Mesenchymal stem cell (in vitro differentiated cells and primary cell): ENCODE results near the gene KBTBD8.

Experiments
- DNase-seq: peaks from one replicate; pipeline ENCODE4 v3.0.0-alpha.2; 2013
- H2AFZ ChIP-seq: one replicate; pipeline ENCODE4 v1.6.1; 2013; ENCODE audit warnings: low read depth, mild to moderate bottlenecking, control low read depth, inconsistent platforms, low read length, moderate library complexity
- H2AK5ac ChIP-seq: 2 replicates; pipeline ENCODE4 v1.6.1; 2013; ENCODE audit warnings: low read length, moderate library complexity, mild to moderate bottlenecking, inconsistent platforms; ENCODE audit not compliant: severe bottlenecking
- H2BK120ac ChIP-seq: one replicate; pipeline ENCODE4 v1.6.1; 2013; ENCODE audit warnings: low read depth, mild to moderate bottlenecking, inconsistent platforms, low read length, moderate library complexity
- H2BK12ac ChIP-seq, 2 experiments: one replicate each; pipeline ENCODE4 v1.6.1; 2013; ENCODE audit warnings: inconsistent platforms in 2 of 2, low read length in 2 of 2, mild to moderate bottlenecking in 2 of 2, moderate library complexity in 2 of 2, control low read depth in 1 of 2
- H2BK15ac ChIP-seq: one replicate; pipeline ENCODE4 v1.6.1; 2013; ENCODE audit warnings: mild to moderate bottlenecking, low read depth, inconsistent platforms; ENCODE audit not compliant: poor library complexity, severe bottlenecking
- H2BK5ac ChIP-seq: 2 replicates; pipeline ENCODE4 v1.6.1; 2013; ENCODE audit warnings: low read depth, mild to moderate bottlenecking, low read length, control low read depth, inconsistent platforms; ENCODE audit not compliant: poor library complexity, severe bottlenecking
- H3K14ac ChIP-seq, 2 experiments: one replicate each; pipeline ENCODE4 v1.6.1; 2013; ENCODE audit warnings: inconsistent platforms in 2 of 2, low read length in 2 of 2, control low read depth in 1 of 2, mild to moderate bottlenecking in 1 of 2, moderate library complexity in 1 of 2
- H3K18ac ChIP-seq, 2 experiments: one replicate each; pipeline ENCODE4 v1.6.1; 2013; ENCODE audit warnings: inconsistent platforms in 2 of 2, low read length in 2 of 2, control low read depth in 1 of 2, low read depth in 1 of 2, mild to moderate bottlenecking in 1 of 2
- H3K23ac ChIP-seq, 2 experiments: one replicate each; pipeline ENCODE4 v1.6.1; 2013; ENCODE audit warnings: inconsistent platforms in 2 of 2, low read length in 2 of 2, mild to moderate bottlenecking in 2 of 2, moderate library complexity in 2 of 2, control low read depth in 1 of 2
- H3K27ac ChIP-seq: 2 replicates; pipeline ENCODE4 v1.5.1; 2013; ENCODE audit warnings: mild to moderate bottlenecking, moderate library complexity, low read length, control low read depth, inconsistent platforms; ENCODE audit not compliant: poor library complexity, severe bottlenecking
- H3K27me3 ChIP-seq, 2 experiments: 2 replicates each; pipeline versions ENCODE4 v1.6.1 to v1.7.0; 2013; ENCODE audit warnings: low read length in 2 of 2, mild to moderate bottlenecking in 2 of 2, moderate library complexity in 2 of 2, control low read depth in 1 of 2, inconsistent platforms in 1 of 2; ENCODE audit not compliant: control insufficient read depth in 1 of 2, insufficient read depth in 1 of 2
- H3K36me3 ChIP-seq, 2 experiments: 2 replicates each; pipeline versions ENCODE4 v1.6.1 to v1.7.0; 2013; ENCODE audit warnings: low read length in 2 of 2, control low read depth in 1 of 2, inconsistent platforms in 1 of 2, low read depth in 1 of 2, mild to moderate bottlenecking in 1 of 2; ENCODE audit not compliant: insufficient read depth in 2 of 2, control insufficient read depth in 1 of 2
- H3K4ac ChIP-seq, 2 experiments: one replicate each; pipeline ENCODE4 v1.6.1; 2013; ENCODE audit warnings: inconsistent platforms in 2 of 2, low read length in 2 of 2, mild to moderate bottlenecking in 2 of 2, moderate library complexity in 2 of 2, control low read depth in 1 of 2, low read depth in 1 of 2
- H3K4me1 ChIP-seq: 2 replicates; pipeline ENCODE4 v1.6.1; 2013; ENCODE audit warnings: low read depth, low read length, control low read depth; ENCODE audit not compliant: control insufficient read depth, insufficient read depth
- H3K4me2 ChIP-seq: 2 replicates; pipeline ENCODE4 v1.6.1; 2013; ENCODE audit warnings: low read length, mild to moderate bottlenecking, inconsistent platforms; ENCODE audit not compliant: poor library complexity, severe bottlenecking
- H3K4me3 ChIP-seq, 2 experiments: 2 replicates each; pipeline versions ENCODE4 v1.5.1 to v1.7.0; 2013; ENCODE audit warnings: low read length in 2 of 2, mild to moderate bottlenecking in 2 of 2, control low read depth in 1 of 2, low read depth in 1 of 2; ENCODE audit not compliant: insufficient read depth in 1 of 2
- H3K79me1 ChIP-seq: replicated peaks from 2 replicates; pipeline ENCODE4 v1.6.1; 2013; ENCODE audit warnings: mild to moderate bottlenecking, control low read depth, low read length, inconsistent platforms; ENCODE audit not compliant: poor library complexity, severe bottlenecking
- H3K9ac ChIP-seq: 2 replicates; pipeline ENCODE4 v1.7.0; 2013; ENCODE audit warnings: mild to moderate bottlenecking, low read length, moderate library complexity
- H3K9me3 ChIP-seq: 2 replicates; pipeline ENCODE4 v1.7.0; 2013; ENCODE audit warnings: mild to moderate bottlenecking, low read length; ENCODE audit not compliant: control insufficient read depth
- H4K8ac ChIP-seq: one replicate; pipeline ENCODE4 v1.6.1; 2013; ENCODE audit warnings: inconsistent platforms, mild to moderate bottlenecking, low read length, moderate library complexity
- H4K91ac ChIP-seq: one replicate; pipeline ENCODE4 v1.6.1; 2013; ENCODE audit warnings: mild to moderate bottlenecking, low read length, inconsistent platforms
- WGBS: methylation state at CpG from one replicate; pipeline ENCODE4 v1.1.7; 2013; ENCODE audit warnings: mixed read lengths; 5-methylcytosine and 5-hydroxymethylcytosine counted together

Gene KBTBD8

GRCh38 chr3:67001086-67001861, 3.2 kb downstream of the KBTBD8 start:
- no peak overlapping the region for H4K8ac ChIP-seq
- H2BK12ac ChIP-seq = no peak overlapping the region
- H3K27ac ChIP-seq = no peak overlapping the region
- H3K9me3 ChIP-seq = no peaks in the 10 kb centered on the region
- H3K36me3 ChIP-seq = peaks cover 0 to 16% of the 10 kb centered on the region in 2 experiments
- H3K4me2 ChIP-seq = no peak overlapping the region
- peaks cover 7% of the 10 kb centered on the region for H3K79me1 ChIP-seq
- no peak overlapping the region for H4K91ac ChIP-seq
- H3K9ac ChIP-seq = no peak overlapping the region
- H3K18ac ChIP-seq = no peak overlapping the region
- H3K4me1 ChIP-seq = peaks cover 4% of the 10 kb centered on the region
- DNase-seq = no peak
- no peak overlapping the region for H3K4me3 ChIP-seq
- H2BK5ac ChIP-seq = no peak overlapping the region
- no peak overlapping the region for H2AK5ac ChIP-seq
- no peak overlapping the region for H2BK120ac ChIP-seq
- no peak overlapping the region for H2AFZ ChIP-seq
- H3K27me3 ChIP-seq = no peaks in the 10 kb centered on the region
- no peak overlapping the region for H3K23ac ChIP-seq
- 90% methylated on average over 7 of the region's 8 CpGs for WGBS
- no peak overlapping the region for H2BK15ac ChIP-seq
- H3K14ac ChIP-seq = no peak overlapping the region
- H3K4ac ChIP-seq = no peak overlapping the region

- H3K4me3 ChIP-seq = no peak overlapping the region
- H2BK120ac ChIP-seq = no peak overlapping the region
- no peak overlapping the region for H3K14ac ChIP-seq
- H3K18ac ChIP-seq = no peak overlapping the region
- H2BK12ac ChIP-seq = no peak overlapping the region
- no peak overlapping the region for H4K8ac ChIP-seq
- H2BK15ac ChIP-seq = no peak overlapping the region
- H2AK5ac ChIP-seq = no peak overlapping the region
- H3K4ac ChIP-seq = no peak overlapping the region
- WGBS = 95% methylated on average over 1 of the region's 1 CpG
- no peaks in the 10 kb centered on the region for H3K27me3 ChIP-seq
- no peaks in the 10 kb centered on the region for H3K4me1 ChIP-seq
- no peak overlapping the region for H2AFZ ChIP-seq
- H2BK5ac ChIP-seq = no peak overlapping the region
- no peak overlapping the region for H4K91ac ChIP-seq
- no peak for DNase-seq
- no peak overlapping the region for H3K27ac ChIP-seq
- H3K36me3 ChIP-seq = peaks cover 0 to 25% of the 10 kb centered on the region in 2 experiments
- H3K23ac ChIP-seq = no peak overlapping the region
- H3K9ac ChIP-seq = no peak overlapping the region
- no peaks in the 10 kb centered on the region for H3K79me1 ChIP-seq
- no peaks in the 10 kb centered on the region for H3K9me3 ChIP-seq
- H3K4me2 ChIP-seq = no peak overlapping the region
Measured at GRCh38 chr3:67005974-67006373, 7.9 kb downstream of the KBTBD8 start.

GRCh38 chr3:67006460-67006859, 8.4 kb downstream of the KBTBD8 start:
- no peak overlapping the region for H3K4ac ChIP-seq
- no peak overlapping the region for H3K27ac ChIP-seq
- DNase-seq = peak; percentile 51
- no peak overlapping the region for H3K9ac ChIP-seq
- no peaks in the 10 kb centered on the region for H3K9me3 ChIP-seq
- no peak overlapping the region for H2BK5ac ChIP-seq
- no peak overlapping the region for H3K23ac ChIP-seq
- H3K4me1 ChIP-seq = no peaks in the 10 kb centered on the region
- no peaks in the 10 kb centered on the region for H3K79me1 ChIP-seq
- WGBS = 40% methylated on average over 1 of the region's 5 CpGs
- H2AK5ac ChIP-seq = no peak overlapping the region
- H3K14ac ChIP-seq = no peak overlapping the region
- H2AFZ ChIP-seq = no peak overlapping the region
- no peak overlapping the region for H2BK12ac ChIP-seq
- no peak overlapping the region for H3K4me2 ChIP-seq
- H3K18ac ChIP-seq = no peak overlapping the region
- H2BK120ac ChIP-seq = no peak overlapping the region
- H4K91ac ChIP-seq = no peak overlapping the region
- peaks cover 0 to 25% of the 10 kb centered on the region in 2 experiments for H3K36me3 ChIP-seq
- H4K8ac ChIP-seq = no peak overlapping the region
- H2BK15ac ChIP-seq = no peak overlapping the region
- H3K27me3 ChIP-seq = no peaks in the 10 kb centered on the region
- no peak overlapping the region for H3K4me3 ChIP-seq

- Histone ChIP-seq H2BK5ac (no peak overlapping the region), H3K9ac (no peak overlapping the region), H3K4me2 (no peak overlapping the region), H4K91ac (no peak overlapping the region), H4K8ac (no peak overlapping the region), H3K14ac (no peak overlapping the region), H2BK120ac (no peak overlapping the region), H3K18ac (no peak overlapping the region), H3K27ac (no peak overlapping the region), H3K23ac (no peak overlapping the region), H2BK15ac (no peak overlapping the region), H3K4me3 (no peak overlapping the region), H3K27me3 (no peaks in the 10 kb centered on the region), H3K36me3 (peaks cover 0 to 18% of the 10 kb centered on the region in 2 experiments), H3K79me1 (no peaks in the 10 kb centered on the region), H2AFZ (no peak overlapping the region), H3K4me1 (no peaks in the 10 kb centered on the region), H2BK12ac (no peak overlapping the region), H3K9me3 (no peaks in the 10 kb centered on the region), H3K4ac (no peak overlapping the region), H2AK5ac (no peak overlapping the region)
- WGBS = no CpG with 5 or more reads among the region's 2 CpGs
- no peak for DNase-seq
Measured at GRCh38 chr3:67008388-67008787, 10.3 kb downstream of the KBTBD8 start.
